ENCODE data around the gene SV2A.

- TF ChIP-seq CTCF (IDR thresholded peaks at IDR 0.05), result no peak
- no peak for TF ChIP-seq POLR2A (IDR thresholded peaks at IDR 0.05)
Measured at GRCh38 chr1:149881876-149882275, 35.8 kb downstream of the SV2A start.

Data from testis (tissue), 2 donors.